H9 (cell line): Measurements from ENCODE around the gene SDK1. TPM values are rescaled to one million over a fixed set of nuclear protein-coding genes. Genes with fewer than 3 reads are reported as not detected.

Experiments used
- DNase-seq: peaks from one replicate; pipeline ENCODE4 v3.0.0-alpha.2; 2017
- H2AFZ ChIP-seq: one replicate; pipeline ENCODE4 v1.6.1; 2013; ENCODE audit warnings: mild to moderate bottlenecking, low read length, control low read depth, moderate library complexity
- H2AK5ac ChIP-seq: 2 replicates; pipeline ENCODE4 v1.6.1; 2013; ENCODE audit warnings: low read length, control low read depth, mixed read lengths; ENCODE audit not compliant: insufficient read length
- H2BK120ac ChIP-seq: one replicate; pipeline ENCODE4 v1.6.1; 2013; ENCODE audit warnings: low read depth, mild to moderate bottlenecking, low read length, control low read depth, inconsistent platforms; ENCODE audit not compliant: poor library complexity, severe bottlenecking
- H2BK12ac ChIP-seq: 2 replicates; pipeline ENCODE4 v1.6.1; 2013; ENCODE audit warnings: low read length, control low read depth, mixed read lengths, low read depth; ENCODE audit not compliant: insufficient read length
- H2BK15ac ChIP-seq: 2 replicates; pipeline ENCODE4 v1.6.1; 2013; ENCODE audit warnings: low read depth, low read length, control low read depth
- H2BK20ac ChIP-seq: one replicate; pipeline ENCODE4 v1.6.1; 2013; ENCODE audit warnings: low read depth, mild to moderate bottlenecking, low read length, control low read depth, inconsistent platforms; ENCODE audit not compliant: poor library complexity, severe bottlenecking
- H2BK5ac ChIP-seq: 2 replicates; pipeline ENCODE4 v1.6.1; 2013; ENCODE audit warnings: low read length, control low read depth, mixed read lengths; ENCODE audit not compliant: insufficient read length
- H3K14ac ChIP-seq: 2 replicates; pipeline ENCODE4 v1.6.1; 2013; ENCODE audit warnings: low read length, control low read depth; ENCODE audit not compliant: insufficient read depth
- H3K18ac ChIP-seq: 2 replicates; pipeline ENCODE4 v1.6.1; 2013; ENCODE audit warnings: low read depth, mild to moderate bottlenecking, mixed read lengths, low read length, control low read depth; ENCODE audit not compliant: insufficient read length
- H3K23ac ChIP-seq: 2 replicates; pipeline ENCODE4 v1.6.1; 2013; ENCODE audit warnings: low read length, control low read depth, mixed read lengths, low read depth; ENCODE audit not compliant: insufficient read length
- H3K23me2 ChIP-seq: 2 replicates; pipeline ENCODE4 v1.6.1; 2013; ENCODE audit warnings: low read depth, mild to moderate bottlenecking, mixed read lengths, low read length, control low read depth; ENCODE audit not compliant: insufficient read length, poor library complexity, severe bottlenecking
- H3K27ac ChIP-seq: 2 replicates; pipeline ENCODE4 v1.5.1; 2013; ENCODE audit warnings: low read length, control low read depth, mixed read lengths, low read depth; ENCODE audit not compliant: insufficient read length
- H3K27me3 ChIP-seq: 2 replicates; pipeline ENCODE4 v1.6.1; 2013; ENCODE audit warnings: low read length, control low read depth, inconsistent platforms; ENCODE audit not compliant: insufficient read depth
- H3K4ac ChIP-seq: 2 replicates; pipeline ENCODE4 v1.6.1; 2013; ENCODE audit warnings: low read depth, mild to moderate bottlenecking, control low read depth, inconsistent platforms, low read length, moderate library complexity
- H3K4me1 ChIP-seq: 2 replicates; pipeline ENCODE4 v1.6.1; 2013; ENCODE audit warnings: low read length, control low read depth, inconsistent platforms; ENCODE audit not compliant: insufficient read depth
- H3K4me2 ChIP-seq: 2 replicates; pipeline ENCODE4 v1.6.1; 2013; ENCODE audit warnings: low read length, control low read depth, mixed read lengths; ENCODE audit not compliant: insufficient read length, insufficient read depth
- H3K56ac ChIP-seq: 2 replicates; pipeline ENCODE4 v1.6.1; 2013; ENCODE audit warnings: low read depth, mild to moderate bottlenecking, mixed read lengths, low read length, control low read depth; ENCODE audit not compliant: insufficient read length
- H3K79me1 ChIP-seq: 2 replicates; pipeline ENCODE4 v1.6.1; 2013; ENCODE audit warnings: low read depth, mild to moderate bottlenecking, moderate library complexity, low read length, control low read depth, inconsistent platforms; ENCODE audit not compliant: insufficient read depth, poor library complexity, severe bottlenecking
- H3K79me2 ChIP-seq: 2 replicates; pipeline ENCODE4 v1.6.1; 2013; ENCODE audit warnings: low read length, control low read depth, inconsistent platforms; ENCODE audit not compliant: insufficient read depth
- H3K9ac ChIP-seq: 2 replicates; pipeline ENCODE4 v1.6.1; 2013; ENCODE audit warnings: low read length, control low read depth, mixed read lengths; ENCODE audit not compliant: insufficient read length; ENCODE audit errors: extremely low read depth
- H3K9me3 ChIP-seq: one replicate; pipeline ENCODE4 v1.6.1; 2013; ENCODE audit warnings: low read depth, low read length, inconsistent platforms; ENCODE audit not compliant: control insufficient read depth
- H3T11ph ChIP-seq: one replicate; pipeline ENCODE4 v1.6.1; 2013; ENCODE audit warnings: mild to moderate bottlenecking, low read length, control low read depth, inconsistent platforms
- H4K20me1 ChIP-seq: one replicate; pipeline ENCODE4 v1.6.1; 2013; ENCODE audit not compliant: control insufficient read depth, insufficient read length, insufficient read depth
- H4K5ac ChIP-seq: 2 replicates; pipeline ENCODE4 v1.6.1; 2013; ENCODE audit warnings: low read depth, mild to moderate bottlenecking, mixed read lengths, low read length, control low read depth; ENCODE audit not compliant: insufficient read length
- H4K8ac ChIP-seq: replicated peaks from 2 replicates; pipeline ENCODE4 v1.6.1; 2013; ENCODE audit warnings: low read length, control low read depth, mixed read lengths, low read depth; ENCODE audit not compliant: insufficient read length
- H4K91ac ChIP-seq: 2 replicates; pipeline ENCODE4 v1.6.1; 2013; ENCODE audit warnings: low read depth, mild to moderate bottlenecking, moderate library complexity, mixed read lengths, low read length, control low read depth; ENCODE audit not compliant: insufficient read length
- H3K27ac Mint-ChIP-seq, 3 experiments: 2 replicates in 2 of 3; 3 replicates in 1 of 3; pipeline ENCODE4 v1.8.0; 2020 to 2021; ENCODE audit warnings: mixed read lengths in 3 of 3, mild to moderate bottlenecking in 1 of 3, moderate library complexity in 1 of 3
- H3K27me3 Mint-ChIP-seq: 2 replicates; pipeline ENCODE4 v1.8.0; 2021; ENCODE audit warnings: low read depth, mild to moderate bottlenecking, moderate library complexity, mixed read lengths
- H3K36me3 Mint-ChIP-seq, 3 experiments: 2 replicates in 2 of 3; 3 replicates in 1 of 3; pipeline ENCODE4 v1.8.0; 2020 to 2021; ENCODE audit warnings: low read depth in 3 of 3, mixed read lengths in 3 of 3; ENCODE audit not compliant: insufficient read depth in 1 of 3
- H3K4me1 Mint-ChIP-seq, 2 experiments: 2 replicates each; pipeline ENCODE4 v1.8.0; 2020; ENCODE audit warnings: mixed read lengths in 2 of 2
- H3K4me3 Mint-ChIP-seq, 2 experiments: 2 replicates in 1 of 2; 3 replicates in 1 of 2; pipeline ENCODE4 v1.8.0; 2020 to 2021; ENCODE audit warnings: mild to moderate bottlenecking in 2 of 2, mixed read lengths in 2 of 2, moderate library complexity in 1 of 2
- H3K9me3 Mint-ChIP-seq, 2 experiments: 2 replicates in 1 of 2; 3 replicates in 1 of 2; pipeline ENCODE4 v1.8.0; 2020; ENCODE audit warnings: mild to moderate bottlenecking in 2 of 2, mixed read lengths in 2 of 2, moderate library complexity in 1 of 2
- WGBS: extraction: QIAGEN DNeasy Blood & Tissue Kit; methylation state at CpG from one replicate; pipeline ENCODE4 v1.1.7; 2013; ENCODE audit warnings: missing lambda C conversion rate, low lambda C conversion rate, mixed read lengths; ENCODE audit not compliant: insufficient read length; ENCODE audit errors: extremely low coverage; 5-methylcytosine and 5-hydroxymethylcytosine counted together
- total RNA-seq: library from RNA; stranded (reverse); gene quantifications from 2 replicates; pipeline ENCODE4 v1.2.1, GENCODE V29; 2021
- TF ChIP-seq, protein P1 (sequence below): fragments of 200-600 bp; sonication (generic); conservative IDR thresholded peaks from 3 replicates; pipeline ENCODE4 v1.8.0; 2021; ENCODE audit warnings: antibody characterized with exemption, mild to moderate bottlenecking

SDK1 gene
- total RNA-seq, 1 experiment from 2014 or later: 8.7 TPM

DNA sequence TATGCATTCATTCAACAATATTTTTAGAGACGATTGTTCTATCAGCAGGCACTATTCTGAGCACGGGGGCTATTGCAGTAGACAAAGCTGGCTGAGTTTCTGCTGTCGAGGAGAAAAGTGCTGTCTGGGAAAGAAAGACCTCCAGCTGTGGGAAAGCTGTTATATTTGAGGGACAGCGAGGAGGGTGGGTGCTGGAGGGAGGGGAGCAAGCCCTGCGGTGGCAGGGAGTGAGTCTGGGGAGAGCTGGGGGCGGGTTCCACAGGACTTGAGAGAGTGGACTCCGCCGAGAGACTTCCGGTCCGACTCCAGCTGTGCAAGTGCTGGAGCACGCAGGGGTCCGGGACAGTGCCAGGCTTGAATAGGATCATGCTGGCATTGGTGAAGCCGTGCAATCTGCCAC is 778.9 kb downstream of the SDK1 start:
- Histone ChIP-seq H3K27ac (no peak overlapping the region), H3K23me2 (no peaks in the 10 kb centered on the region), H3K4ac (no peak overlapping the region), H2AK5ac (no peak overlapping the region), H3K27me3 (no peaks in the 10 kb centered on the region), H3K4me1 (peaks cover 3% of the 10 kb centered on the region; the same call in 1 of the 2 replicates), H2AFZ (no peak overlapping the region), H2BK120ac (no peak overlapping the region), H2BK15ac (no peak overlapping the region), H3K18ac (no peak overlapping the region), H3K79me2 (no peaks in the 10 kb centered on the region), H4K5ac (no peak overlapping the region), H2BK12ac (no peak overlapping the region), H3T11ph (no peak overlapping the region), H4K20me1 (no peaks in the 10 kb centered on the region), H3K9ac (no peak overlapping the region), H3K23ac (no peak overlapping the region), H2BK5ac (no peak overlapping the region), H3K4me2 (no peak overlapping the region), H4K8ac (no peak overlapping the region), H3K56ac (no peak overlapping the region), H2BK20ac (no peak overlapping the region), H3K9me3 (no peaks in the 10 kb centered on the region), H4K91ac (no peak overlapping the region), H3K14ac (no peak overlapping the region; the same call in 1 of the 2 replicates), H3K79me1 (no peaks in the 10 kb centered on the region)
- Mint-ChIP-seq H3K36me3 (peaks cover 4 to 14% (median 12%) of the 10 kb centered on the region in 3 experiments; a peak in 6 of 7 replicates), H3K4me3 (no peak overlapping the region), H3K9me3 (peaks cover 7 to 11% of the 10 kb centered on the region in 2 experiments; a peak in 3 of 5 replicates), H3K27ac (no peak overlapping the region), H3K4me1 (peaks cover 3 to 6% of the 10 kb centered on the region in 2 experiments), H3K27me3 (peaks cover 1% of the 10 kb centered on the region; the same call in 1 of the 2 replicates)
- no peak for DNase-seq
- TF ChIP-seq, protein P1, sequence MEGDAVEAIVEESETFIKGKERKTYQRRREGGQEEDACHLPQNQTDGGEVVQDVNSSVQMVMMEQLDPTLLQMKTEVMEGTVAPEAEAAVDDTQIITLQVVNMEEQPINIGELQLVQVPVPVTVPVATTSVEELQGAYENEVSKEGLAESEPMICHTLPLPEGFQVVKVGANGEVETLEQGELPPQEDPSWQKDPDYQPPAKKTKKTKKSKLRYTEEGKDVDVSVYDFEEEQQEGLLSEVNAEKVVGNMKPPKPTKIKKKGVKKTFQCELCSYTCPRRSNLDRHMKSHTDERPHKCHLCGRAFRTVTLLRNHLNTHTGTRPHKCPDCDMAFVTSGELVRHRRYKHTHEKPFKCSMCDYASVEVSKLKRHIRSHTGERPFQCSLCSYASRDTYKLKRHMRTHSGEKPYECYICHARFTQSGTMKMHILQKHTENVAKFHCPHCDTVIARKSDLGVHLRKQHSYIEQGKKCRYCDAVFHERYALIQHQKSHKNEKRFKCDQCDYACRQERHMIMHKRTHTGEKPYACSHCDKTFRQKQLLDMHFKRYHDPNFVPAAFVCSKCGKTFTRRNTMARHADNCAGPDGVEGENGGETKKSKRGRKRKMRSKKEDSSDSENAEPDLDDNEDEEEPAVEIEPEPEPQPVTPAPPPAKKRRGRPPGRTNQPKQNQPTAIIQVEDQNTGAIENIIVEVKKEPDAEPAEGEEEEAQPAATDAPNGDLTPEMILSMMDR: no peak
- no CpG with 5 or more reads among the region's 13 CpGs for WGBS
